Heart right ventricle (tissue), 16 donors: ENCODE results near the gene TSSC4. TPM values are rescaled to one million over a fixed set of nuclear protein-coding genes. Genes with fewer than 3 reads are reported as not detected.

Experiments used
- ATAC-seq, 8 donors: fragments of 200-7000 bp; cut with Tn5 transposase; one replicate each; pipeline ENCODE4 v1.9.1; 2020; ENCODE audit warnings: mild to moderate bottlenecking in 8 of 8, moderate library complexity in 8 of 8, moderate number of reproducible peaks in 1 of 8
- DNase-seq, 2 donors: peaks; one replicate each; pipeline ENCODE4 v3.0.0-alpha.2; 2020
- H3K27ac ChIP-seq, 10 donors: fragments of 200-600 bp; sonication (generic) in 2 of 10; one replicate each; pipeline versions ENCODE4 v1.5.0 to v1.8.0; 2020 to 2022; ENCODE audit warnings: mild to moderate bottlenecking in 3 of 10
- H3K27me3 ChIP-seq, 7 donors: fragments of 200-600 bp; one replicate each; pipeline ENCODE4 v1.8.0; 2021 to 2022; ENCODE audit warnings: mild to moderate bottlenecking in 2 of 7
- H3K36me3 ChIP-seq, 9 donors: fragments of 200-600 bp; sonication (generic) in 1 of 9; one replicate each; pipeline versions ENCODE4 v1.5.0 to v1.8.0; 2020 to 2022; ENCODE audit warnings: mild to moderate bottlenecking in 2 of 9
- H3K4me1 ChIP-seq, 9 donors: fragments of 200-600 bp; sonication (generic) in 1 of 9; one replicate each; pipeline versions ENCODE4 v1.5.0 to v1.8.0; 2020 to 2022; ENCODE audit warnings: mild to moderate bottlenecking in 4 of 9
- H3K4me3 ChIP-seq, 10 donors: fragments of 200-600 bp; sonication (generic) in 2 of 10; one replicate each; pipeline versions ENCODE4 v1.5.0 to v1.8.0; 2020 to 2022; ENCODE audit warnings: mild to moderate bottlenecking in 7 of 10, moderate library complexity in 2 of 10
- H3K9me3 ChIP-seq, 11 donors: fragments of 200-600 bp in 10 of 11; sonication (generic) in 2 of 11; one replicate each; pipeline versions ENCODE4 v1.5.0 to v1.8.0; 2013 to 2022; ENCODE audit warnings: mild to moderate bottlenecking in 2 of 11, control low read depth in 1 of 11, moderate library complexity in 1 of 11
- CTCF ChIP-seq, 9 donors: fragments of 200-600 bp; sonication (generic) in 2 of 9; IDR thresholded peaks; one replicate each; pipeline versions ENCODE4 v1.5.0 to v1.8.0; 2021 to 2022; ENCODE audit warnings: antibody characterized with exemption in 9 of 9, mild to moderate bottlenecking in 5 of 9, moderate library complexity in 1 of 9
- whole genome bisulfite sequencing, 2 donors: extraction: QIAGEN DNeasy Blood & Tissue Kit; methylation state at CpG; one replicate each; pipeline ENCODE4 v1.1.7; 2013; ENCODE audit warnings: inconsistent platforms in 1 of 2; 5-methylcytosine and 5-hydroxymethylcytosine counted together
- intact Hi-C, 10 donors: fragments of 100-400 bp; cut with DNase I; formaldehyde crosslinking; loops; one replicate each; pipeline versions ENCODE4 v1.11.1 to v1.14.2; 2022
- polyA plus RNA-seq, 2 donors: library from polyadenylated mRNA; stranded (reverse); fragments of 200-250 nt; gene quantifications; one replicate each; pipeline ENCODE4 v1.2.3, GENCODE V29; 2013
- total RNA-seq, 10 donors: library from RNA; stranded (reverse); fragmentation: NEBNext Ultra II Directional in 3 of 10; extraction: Animal tissue kit (Norgen Biotek cat#: 25700) in 3 of 10; gene quantifications; one replicate each; pipeline versions ENCODE4 v1.2.1 to v1.2.4, GENCODE V29; 2021 to 2023
- donor health status: Arrhythmogenic right ventricular cardiomyopathy.
- donor health status: ischemic (EF 13 %, LVEDD 7.1; RV severe dilation, severe dysfunction).
- donor health status: healthy with polysubstance abuse.
- donor health status: DM: no; HTN: yes; CAD: no.
- donor health status: DM: no; HTN: no; CAD: no.
- donor health status: ischemic (EF 25% LVEDD 6.9; RV normal size, moderate dysfunction).
- donor health status: ischemic (EF 25% LVEDD 5.7; RV mildly dilated, moderate dysfunction).
- donor health status: healthy.
- donor health status: DM: yes; HTN: yes; CAD: no.
- donor health status: Ischemic cardiomyopathy.
- donor health status: ischemic (EF 35%, LVEDD 5.7; RV mildly dilated, moderate dysfunction).
- donor health status: nonischemic (EF 11% LVEDD 7.7; RV severe dilation, severe dysfunction).
- donor health status: DM: yes; HTN: yes; CAD: no.
- donor health status: PGD.
- donor health status: ischemic (EF 29% LVEDD 5.4; RV normal size, mild dysfunction).
- donor health status: nonischemic (EF 23%, LVEDD 6.1; RV moderate dilation, normal function).

TSSC4 gene
- total and polyA plus RNA-seq, 12 donors, result 22.0 to 72.3 (median 30.7) TPM

GRCh38 chr11:2453436-2453835 is 52.9 kb downstream of the TSSC4 start:
- intact Hi-C loops, result no loop called here
- Histone ChIP-seq H3K4me1 (peaks cover 0 to 19% (median 3%) of the 10 kb centered on the region in 9 donors), H3K36me3 (no peaks in the 10 kb centered on the region), H3K27me3 (no peaks in the 10 kb centered on the region), H3K9me3 (peaks cover 0 to 3% (median 0%) of the 10 kb centered on the region in 11 donors), H3K4me3 (no peak overlapping the region), H3K27ac (no peak overlapping the region)
- no peak for TF ChIP-seq CTCF (IDR thresholded peaks at IDR 0.05)
- WGBS, 2 donors, result 94 to 96% methylated on average over 5 of the region's 5 CpGs
- ATAC-seq (no peak), DNase-seq (no peak)

Other genes with a start within 250 kb of the TSSC4 start
- gene INS, start 239.5 kb upstream of the TSSC4 start, total RNA-seq, result 1 to 10 TPM in 1 of 10 donors, under 1 TPM in 1, not detected in 8; 0.76 to 1.0 TPM
- gene INS, start 239.5 kb upstream of the TSSC4 start, polyA plus RNA-seq, result 1 to 10 TPM in 1 of 2 donors, not detected in 1; 3.3 TPM
- not detected for gene TH, start 228.9 kb upstream of the TSSC4 start, total RNA-seq
- gene TH, start 228.9 kb upstream of the TSSC4 start, polyA plus RNA-seq, result under 1 TPM; 0.14 to 0.15 TPM
- 1 to 10 TPM in 1 of 10 donors, under 1 TPM in 5, not detected in 4; 0.15 to 2.7 (median 0.29) TPM for gene ASCL2, start 130.2 kb upstream of the TSSC4 start, total RNA-seq
- gene ASCL2, start 130.2 kb upstream of the TSSC4 start, polyA plus RNA-seq, result under 1 TPM; 0.16 to 0.22 TPM
- gene C11orf21, start 98.8 kb upstream of the TSSC4 start, total RNA-seq, result 10 to 100 TPM; 15.1 to 56.2 (median 31.1) TPM
- gene C11orf21, start 98.8 kb upstream of the TSSC4 start, polyA plus RNA-seq, result 10 to 100 TPM in 1 of 2 donors, 1 to 10 TPM in 1; 2.6 to 73.4 TPM
- gene TSPAN32, start 98.7 kb upstream of the TSSC4 start, total RNA-seq, result 10 to 100 TPM; 16.0 to 26.9 (median 23.3) TPM
- gene TSPAN32, start 98.7 kb upstream of the TSSC4 start, polyA plus RNA-seq, result 10 to 100 TPM in 1 of 2 donors, 1 to 10 TPM in 1; 2.3 to 47.5 TPM
- 100 to 1,000 TPM; 461 to 959 (median 513) TPM for gene CD81, start 23.4 kb upstream of the TSSC4 start, total RNA-seq
- 100 to 1,000 TPM; 346 to 588 TPM for gene CD81, start 23.4 kb upstream of the TSSC4 start, polyA plus RNA-seq
- gene TRPM5, start 43.8 kb downstream of the TSSC4 start, total RNA-seq, result not detected
- not detected for gene TRPM5, start 43.8 kb downstream of the TSSC4 start, polyA plus RNA-seq
- gene KCNQ1, start 44.3 kb downstream of the TSSC4 start, total RNA-seq, result 10 to 100 TPM; 28.9 to 48.2 (median 36.4) TPM
- 10 to 100 TPM; 19.9 to 27.6 TPM for gene KCNQ1, start 44.3 kb downstream of the TSSC4 start, polyA plus RNA-seq